K562 (cell line): ENCODE data around the gene DMAC2L. TPM values are rescaled to one million over a fixed set of nuclear protein-coding genes. Genes with fewer than 3 reads are reported as not detected.

Experiments used
- ATAC-seq: fragments of 200-7000 bp; cut with Tn5 transposase; 3 replicates; pipeline ENCODE4 v1.9.1; 2020; ENCODE audit warnings: moderate library complexity
- BruUV-seq: library from RNA; stranded (reverse); fragments of 400-500 nt; replicated peaks from 2 replicates; lab custom pipeline; 2021; lab: Mats Ljungman, UMichigan
- CTCF ChIA-PET: fragments of 300-600 bp; formaldehyde crosslinking; extraction: SDS; loops from one replicate; lab custom pipeline; 2021; ENCODE audit warnings: low intra/inter-chr PET ratio; lab: Yijun Ruan, JAX
- POLR2A ChIA-PET: fragments of 300-600, 350-650 bp; sonication (Branson Sonifier 250); formaldehyde crosslinking; extraction: SDS; loops from one replicate; lab custom pipeline; 2021; ENCODE audit warnings: antibody characterized with exemption, inconsistent platforms; lab: Yijun Ruan, JAX
- DNase-seq, 4 experiments: peaks; one replicate each; pipeline versions ENCODE4 v3.0.0 to v3.0.0-alpha.2; 2011 to 2018; ENCODE audit warnings: low spot score in 3 of 4, mixed read lengths in 3 of 4; ENCODE audit errors: extremely low read depth in 1 of 4
- FAIRE-seq: peaks from 2 replicates; lab custom pipeline; 2011; peaks lifted over from hg19 to GRCh38; lab: Jason Lieb, UNC
- H2AFZ ChIP-seq: 2 replicates; pipeline ENCODE4 v1.6.0; 2011; ENCODE audit warnings: low read depth, low read length, control low read depth, inconsistent platforms
- H3K27ac ChIP-seq: fragments of 200-600 bp; 3 replicates; pipeline ENCODE4 v1.8.0; 2011; ENCODE audit warnings: low read depth, mild to moderate bottlenecking, control low read depth, inconsistent platforms, low read length, moderate library complexity, mixed read lengths; ENCODE audit errors: extremely low read depth
- H3K27me3 ChIP-seq, 2 experiments: fragments of 300-600 bp in 1 of 2; 2 replicates in 1 of 2; 3 replicates in 1 of 2; pipeline versions ENCODE4 v1.6.0 to v1.8.0; 2011; ENCODE audit warnings: inconsistent platforms in 2 of 2, low read length in 2 of 2, mild to moderate bottlenecking in 1 of 2, mixed read lengths in 1 of 2, moderate library complexity in 1 of 2; ENCODE audit not compliant: control insufficient read depth in 2 of 2, insufficient read depth in 2 of 2
- H3K36me3 ChIP-seq: fragments of 300-600 bp; 3 replicates; pipeline ENCODE4 v1.8.0; 2011; ENCODE audit warnings: mild to moderate bottlenecking, low read length, inconsistent platforms; ENCODE audit not compliant: control insufficient read depth, insufficient read depth
- H3K4me1 ChIP-seq, 2 experiments: fragments of 200-600 bp in 1 of 2; replicated peaks in 1 of 2; 2 replicates in 1 of 2; 3 replicates in 1 of 2; pipeline versions ENCODE4 v1.5.1 to v1.8.0; 2011; ENCODE audit warnings: inconsistent platforms in 2 of 2, low read length in 2 of 2, mild to moderate bottlenecking in 1 of 2, mixed read lengths in 1 of 2, moderate library complexity in 1 of 2; ENCODE audit not compliant: control insufficient read depth in 2 of 2, insufficient read depth in 2 of 2
- H3K4me2 ChIP-seq: 2 replicates; pipeline ENCODE4 v1.6.1; 2011; ENCODE audit warnings: low read length, control low read depth, inconsistent platforms, mixed read lengths; ENCODE audit not compliant: insufficient read depth
- H3K4me3 ChIP-seq: fragments of 200-600 bp; sonication (generic), shearing (Covaris generic); 2 replicates; pipeline ENCODE4 v1.5.1; 2016; ENCODE audit warnings: control low read depth, inconsistent platforms
- H3K79me2 ChIP-seq: fragments of 200-600 bp; 3 replicates; pipeline ENCODE4 v1.8.0; 2011; ENCODE audit warnings: low read length, inconsistent platforms; ENCODE audit not compliant: control insufficient read depth, insufficient read depth
- H3K9ac ChIP-seq, 2 experiments: 2 replicates each; pipeline versions ENCODE4 v1.6.0 to v1.6.1; 2011; ENCODE audit warnings: low read depth in 2 of 2, low read length in 2 of 2, control low read depth in 1 of 2, inconsistent platforms in 1 of 2, mild to moderate bottlenecking in 1 of 2, mixed read lengths in 1 of 2; ENCODE audit not compliant: insufficient read depth in 1 of 2
- H3K9me1 ChIP-seq: one replicate; pipeline ENCODE4 v1.6.0; 2011; ENCODE audit warnings: inconsistent platforms, mild to moderate bottlenecking, low read length, moderate library complexity; ENCODE audit not compliant: control insufficient read depth, insufficient read depth
- H3K9me3 ChIP-seq: replicated peaks from 2 replicates; pipeline ENCODE4 v1.5.1; 2011; ENCODE audit warnings: low read depth, low read length, inconsistent platforms; ENCODE audit not compliant: control insufficient read depth, insufficient read depth
- H4K20me1 ChIP-seq: replicated peaks from 2 replicates; pipeline ENCODE4 v1.6.1; 2011; ENCODE audit warnings: low read length, inconsistent platforms, mixed read lengths; ENCODE audit not compliant: control insufficient read depth, insufficient read depth
- ELF1 ChIP-seq: fragments of 200-800 bp; sonication (Bioruptor generic); IDR thresholded peaks from 2 replicates; pipeline ENCODE4 v1.6.1; 2016; ENCODE audit warnings: missing genetic modification characterization, missing compliant biosample characterization
- MECOM ChIP-seq: fragments of 250-450 bp; sonication (Bioruptor Pico); IDR thresholded peaks from 2 replicates; pipeline ENCODE4 v1.8.0; 2022; ENCODE audit warnings: inconsistent platforms
- MTF1 ChIP-seq: fragments of 250-450 bp; sonication (Bioruptor Pico); IDR thresholded peaks from 2 replicates; pipeline ENCODE4 v1.9.0; 2021; ENCODE audit warnings: moderate library complexity, mild to moderate bottlenecking, inconsistent platforms, borderline replicate concordance
- NBN ChIP-seq: fragments of 450-650 bp; IDR thresholded peaks from 2 replicates; pipeline ENCODE4 v1.6.1; 2016; ENCODE audit warnings: low read depth, mild to moderate bottlenecking
- PRPF4 ChIP-seq: fragments of 200-400 bp; formaldehyde crosslinking; IDR thresholded peaks from one replicate; pipeline ENCODE4 v1.6.1; 2017; ENCODE audit warnings: low read length, low read depth, mild to moderate bottlenecking; ENCODE audit not compliant: insufficient read depth, poor library complexity, severe bottlenecking
- SIN3A ChIP-seq, 2 experiments: fragments of 150-350 bp in 1 of 2; IDR thresholded peaks; 2 replicates each; pipeline ENCODE4 v1.6.1; 2011 to 2016; ENCODE audit warnings: borderline replicate concordance in 2 of 2, low read depth in 2 of 2, low read length in 2 of 2, mild to moderate bottlenecking in 2 of 2, moderate library complexity in 2 of 2; ENCODE audit not compliant: control insufficient read depth in 1 of 2
- SRSF3 ChIP-seq: fragments of 200-400 bp; formaldehyde crosslinking; IDR thresholded peaks from 2 replicates; pipeline ENCODE4 v1.6.1; 2016; ENCODE audit warnings: mild to moderate bottlenecking, low read length, moderate library complexity; ENCODE audit not compliant: insufficient read depth
- STAT5A ChIP-seq: IDR thresholded peaks from 2 replicates; pipeline ENCODE4 v1.6.1; 2012; ENCODE audit warnings: low read length, inconsistent platforms, borderline replicate concordance
- TBP ChIP-seq: optimal IDR thresholded peaks from 2 replicates; pipeline ENCODE3; 2011; ENCODE audit warnings: low read depth, low read length, improper control_type of control experiment
- WGBS: fragments of 100-300 bp; shearing (Covaris generic); methylation state at CpG from one replicate; pipeline ENCODE4 v1.1.6; 2016; ENCODE audit warnings: low coverage, mixed read lengths; ENCODE audit not compliant: insufficient coverage; ENCODE audit errors: missing lambda C conversion rate; 5-methylcytosine and 5-hydroxymethylcytosine counted together
- in situ Hi-C: fragments of 300-500 bp; cut with MboI; formaldehyde crosslinking; loops from 4 replicates; pipeline ENCODE4 v1.15.0; 2018; ENCODE audit warnings: inconsistent platforms, mixed read lengths
- intact Hi-C: fragments of 100-400 bp; cut with micrococcal nuclease; formaldehyde crosslinking; loops from 2 replicates; pipeline ENCODE4 v1.14.2; 2022
- polyA plus RNA-seq, 8 experiments: library from polyadenylated mRNA; depleted of rRNA in 4 of 8; stranded (reverse) in 5 of 8; unstranded in 3 of 8; fragments of >200 nt; fragmentation: Nextera tagmentation in 2 of 8; fragmentation: Illumina TruSeq in 1 of 8; extraction: Ambion mirVana in 2 of 8; extraction: Trizol in 1 of 8; gene quantifications; 2 replicates each; pipeline versions ENCODE4 v1.2.1 to v1.2.3, GENCODE V29; 2011 to 2014; ENCODE audit warnings: inconsistent platforms in 1 of 8, missing spikeins in 1 of 8
- total RNA-seq, 7 experiments: library from RNA; depleted of rRNA in 6 of 7; stranded (reverse); fragments of >200 nt in 6 of 7; fragmentation: Illumina TruSeq in 2 of 7; extraction: Trizol in 2 of 7; gene quantifications; 2 replicates each; pipeline versions ENCODE4 v1.2.1 to v1.2.3, GENCODE V29; 2011 to 2021; ENCODE audit warnings: low replicate concordance in 1 of 7

Gene DMAC2L
- total and polyA plus RNA-seq, 9 of the 15 experiments (the other 6 are each of a cell fraction or from before 2014, with no cell fraction given): 4.0 to 37.2 (median 9.3) TPM

DNA sequence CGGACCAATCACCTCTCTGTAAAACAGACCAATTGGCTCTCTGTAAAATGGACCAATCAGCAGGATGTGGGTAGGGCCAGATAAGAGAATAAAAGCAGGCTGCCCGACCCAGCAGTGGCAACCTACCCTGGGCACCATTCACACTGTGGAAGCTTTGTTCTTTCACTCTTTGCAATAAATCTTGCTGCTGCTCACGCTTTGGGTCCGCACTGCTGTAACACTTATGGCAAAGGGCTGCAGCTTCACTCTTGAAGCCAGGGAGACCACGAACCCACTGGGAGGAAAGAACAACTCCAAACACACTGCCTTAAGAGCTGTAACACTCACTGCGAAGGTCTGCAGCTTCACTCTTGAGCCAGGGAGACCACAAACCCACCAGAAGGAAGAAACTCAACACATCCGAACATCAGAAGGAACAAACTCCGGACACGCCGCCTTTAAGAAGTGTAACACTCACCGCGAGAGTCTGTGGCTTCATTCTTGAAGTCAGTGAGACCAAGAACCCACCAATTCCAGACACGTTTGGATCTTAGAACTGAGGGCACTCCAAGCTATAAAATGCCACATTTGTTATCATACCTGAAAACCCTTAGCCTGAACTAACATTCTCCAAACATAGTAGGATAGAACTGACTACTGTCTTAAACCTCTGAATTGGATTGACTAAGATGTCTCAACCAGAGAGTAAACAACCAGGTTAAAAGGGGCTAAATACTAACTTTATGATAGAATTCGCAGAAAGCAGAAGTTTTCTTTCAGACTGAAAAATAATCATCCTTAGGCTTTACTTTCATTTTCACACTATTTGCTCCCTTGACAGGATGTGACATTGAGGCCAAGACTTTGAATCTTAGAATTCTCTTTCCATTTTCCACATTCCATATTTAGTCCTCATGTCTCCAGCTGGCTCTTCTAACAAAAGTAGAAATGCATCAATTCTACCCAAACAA is 50.9 kb downstream of the DMAC2L start (continued):
- TF ChIP-seq TBP: no peak
- no peak for TF ChIP-seq PRPF4
- TF ChIP-seq SRSF3: no peak
- TF ChIP-seq STAT5A: no peak
- TF ChIP-seq SIN3A (IDR thresholded peaks at IDR 0.05; ENCODE audit: borderline replicate concordance in 2 of 2, control insufficient read depth in 1 of 2, low read depth in 2 of 2, low read length in 2 of 2): no peak
- no peak for TF ChIP-seq MTF1
- no peak for TF ChIP-seq NBN

DNA sequence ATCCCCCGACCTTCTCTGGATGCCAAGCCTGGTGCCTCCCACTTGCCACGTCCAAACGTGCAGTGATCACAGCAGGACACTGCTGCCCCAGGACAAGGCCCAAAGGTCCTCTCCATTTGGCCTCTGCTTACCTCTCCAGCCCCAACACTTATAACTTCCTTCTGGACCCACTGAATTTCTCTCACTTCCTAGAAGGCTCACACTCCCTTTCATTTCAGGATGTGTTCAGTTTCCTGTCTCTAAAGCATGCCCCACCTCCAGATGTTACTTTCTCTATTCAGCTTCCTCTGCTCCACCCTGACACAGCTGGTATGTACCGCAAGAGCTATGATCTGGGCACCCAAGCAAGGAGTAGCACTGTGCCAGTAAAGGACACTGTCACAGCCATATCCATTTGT is 51.6 kb downstream of the DMAC2L start:
- H3K9me1 ChIP-seq: no peaks in the 10 kb centered on the region
- H3K36me3 ChIP-seq: no peaks in the 10 kb centered on the region
- H3K79me2 ChIP-seq: no peaks in the 10 kb centered on the region
- WGBS: 55% methylated on average over 4 of the region's 4 CpGs
- H3K27me3 ChIP-seq: no peaks in the 10 kb centered on the region
- ATAC-seq (peak; percentile 22; the same call in 1 of the 3 replicates), FAIRE-seq (no peak), DNase-seq (no peak)
- ChIA-PET POLR2A (interaction anchor here (1.0 kb wide), 1 partner anchor 13 kb away, joined by 3 read pairs; no protein-coding TSS in a partner anchor), CTCF (no interaction called here)
- TF ChIP-seq ELF1 (0 out of 2 replicates have a peak, but pooled peaks have one; percentile 17), MECOM (CRISPR knock-in tag) (no peak)
- no peak overlapping the region for H3K4me3 ChIP-seq
- H3K9ac ChIP-seq: no peak overlapping the region; a peak in 1 of 4 replicates
- no peaks in the 10 kb centered on the region for H4K20me1 ChIP-seq
- H2AFZ ChIP-seq: peak overlapping the region; percentile 51; the same call in 1 of the 2 replicates
- 0 out of 2 replicates have a peak overlapping the region, but pooled peaks have one; percentile 11 for H3K4me2 ChIP-seq
- H3K4me1 ChIP-seq: peaks cover 9 to 10% of the 10 kb centered on the region in 2 experiments; a peak in 3 of 5 replicates
- no peaks in the 10 kb centered on the region for H3K9me3 ChIP-seq
- H3K27ac ChIP-seq: peak overlapping the region; percentile 26; the same call in 1 of the 3 replicates
- intact Hi-C loops (no loop called here), in situ Hi-C loops (no loop called here)
- no TSS peak for BruUV-seq
